Stimulated activated CD8-positive, alpha-beta memory T cell treated with anti-CD3 and anti-CD28 coated beads, Interleukin-12 subunit alpha, Interleukin-12 subunit beta, amount 100 ng/mL, for 1 hour (primary cell): ENCODE data around the gene POC1B.

Experiments
- DNase-seq: peaks from one replicate; pipeline ENCODE4 v3.0.0-alpha.2; 2020; ENCODE audit warnings: low read depth

POC1B gene

DNA sequence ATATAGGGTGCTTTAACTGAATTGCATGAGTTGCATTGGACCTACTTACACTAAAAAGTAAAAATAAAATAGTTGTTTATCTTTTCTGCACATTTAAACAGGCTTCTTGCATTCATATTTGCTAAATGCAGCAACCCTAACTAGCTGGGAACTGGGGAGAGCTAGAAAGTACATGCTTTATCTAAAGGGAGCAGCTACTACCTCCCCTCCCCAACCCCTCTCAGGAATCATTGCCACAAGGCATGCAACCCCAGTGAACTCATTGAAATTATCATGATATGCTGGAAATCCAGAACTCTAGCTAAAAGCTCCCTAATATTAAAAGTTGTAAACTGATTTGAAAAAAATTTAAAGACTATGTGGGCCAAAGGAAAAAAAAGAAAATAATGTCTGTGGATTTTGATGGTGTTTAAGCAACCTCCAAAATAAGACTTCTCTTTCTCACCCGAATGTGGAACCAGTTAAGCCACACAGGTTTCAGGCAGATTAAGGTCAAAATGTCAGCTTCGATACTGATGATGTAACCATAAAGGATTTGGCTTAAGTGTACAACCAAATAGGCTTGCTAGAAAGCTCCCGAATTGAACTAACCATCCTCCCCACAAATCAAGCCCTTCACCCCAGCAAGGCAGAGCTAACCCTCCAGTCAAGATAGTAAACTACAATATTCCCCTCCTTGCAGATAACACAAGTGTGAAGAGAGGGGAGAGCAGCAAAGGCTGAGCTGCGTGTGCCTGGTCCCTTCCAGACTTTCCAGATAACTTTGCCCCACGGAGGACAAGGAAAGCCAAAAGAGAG lies 13.8 kb upstream of the POC1B start:
- DNase-seq: no peak

GRCh38 chr12:89538897-89539296 lies 13.1 kb upstream of the POC1B start:
- no peak for DNase-seq

GRCh38 chr12:89537389-89537788 lies 11.5 kb upstream of the POC1B start:
- no peak for DNase-seq

DNA sequence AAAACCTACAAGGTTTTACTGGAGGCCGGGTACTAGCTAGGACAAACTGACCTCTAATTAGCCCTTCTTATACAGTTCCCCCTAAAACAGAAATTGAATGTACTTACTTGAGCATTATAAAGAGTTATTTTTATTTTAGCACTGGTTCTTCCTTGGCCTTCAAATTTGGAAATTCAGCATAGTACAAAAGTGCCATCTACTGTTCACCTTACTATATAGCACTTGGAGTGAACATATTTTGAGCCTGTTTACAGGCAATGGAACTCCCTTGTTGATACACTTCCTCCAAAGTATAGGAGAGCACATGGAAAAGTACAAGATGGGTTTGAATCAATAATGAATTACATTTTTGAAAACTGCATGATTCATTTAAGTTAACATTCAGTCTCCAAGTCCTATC lies 3.9 kb upstream of the POC1B start:
- DNase-seq: no peak

GRCh38 chr12:89528434-89528833 lies 2.6 kb upstream of the POC1B start:
- no peak for DNase-seq

DNA sequence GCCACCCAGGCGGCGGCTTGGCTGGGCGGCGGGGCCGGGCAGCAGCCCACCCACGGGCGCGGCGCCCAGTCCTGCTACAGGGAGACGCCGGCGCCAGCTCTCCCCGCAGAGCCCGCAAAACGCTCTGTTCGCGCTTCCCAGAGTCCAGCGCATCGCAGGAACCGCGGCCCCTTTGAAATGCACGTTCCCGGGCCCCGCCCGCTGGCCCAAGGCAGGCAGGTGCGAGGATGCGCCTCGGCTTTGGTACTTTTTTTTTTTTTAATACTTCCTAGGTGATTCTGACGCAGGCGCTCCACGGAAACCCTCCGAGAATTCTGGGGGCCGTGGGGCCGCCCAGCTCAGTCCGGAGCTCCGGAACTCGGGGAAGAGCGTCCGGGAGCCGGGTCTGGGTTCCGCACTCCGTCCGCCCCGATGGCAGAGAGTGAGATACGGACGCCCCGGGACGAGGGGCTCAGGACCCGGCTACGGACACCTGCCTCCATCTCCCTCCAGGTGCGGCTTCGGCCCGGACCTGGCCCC lies 483 bp downstream of the POC1B start:
- DNase-seq: no peak

- DNase-seq: peak; percentile 58
Measured at GRCh38 chr12:89524541-89525304, 1.1 kb downstream of the POC1B start, which contains the start of gene GALNT4. Gene GALNT4, minus strand, starts transcription at chr12:89524796. Its CDS starts 247 bp downstream, at chr12:89524549.

DNA sequence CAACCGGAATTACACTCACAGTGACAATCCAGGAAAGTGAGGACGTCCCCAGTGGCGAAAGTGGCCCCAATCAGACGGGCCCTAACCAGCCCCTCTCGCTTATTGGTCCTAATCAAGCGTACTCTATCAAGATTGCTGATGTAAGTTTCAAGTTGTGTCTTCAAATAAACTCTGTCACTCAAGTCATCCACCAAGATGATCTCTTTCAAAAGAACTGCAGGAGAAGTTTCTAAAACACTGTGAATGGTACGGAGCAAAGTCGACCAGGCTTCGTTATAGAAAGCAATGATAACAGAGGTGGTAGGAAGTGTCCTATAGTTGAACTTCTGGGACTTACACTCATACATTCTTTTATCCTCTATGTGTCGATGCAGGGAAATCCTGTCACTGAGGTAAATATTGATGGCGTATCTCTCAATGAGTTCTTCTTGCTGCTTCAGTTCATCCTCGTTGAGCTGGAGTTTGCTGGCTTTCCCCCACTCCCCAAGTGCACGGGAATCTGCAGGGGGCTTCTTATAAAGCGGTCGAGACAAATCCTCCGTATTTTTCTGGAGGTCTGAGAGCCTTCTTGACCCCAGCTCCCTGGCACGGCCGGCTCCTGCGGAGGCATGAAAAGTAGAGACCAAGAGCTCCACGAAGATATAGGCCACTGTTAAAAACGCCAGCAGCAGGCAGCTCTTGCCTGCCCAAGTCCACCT lies 1.9 kb downstream of the POC1B start:
- no peak for DNase-seq

- DNase-seq: no peak
Measured at GRCh38 chr12:89523393-89523792, 2.5 kb downstream of the POC1B start.

DNA sequence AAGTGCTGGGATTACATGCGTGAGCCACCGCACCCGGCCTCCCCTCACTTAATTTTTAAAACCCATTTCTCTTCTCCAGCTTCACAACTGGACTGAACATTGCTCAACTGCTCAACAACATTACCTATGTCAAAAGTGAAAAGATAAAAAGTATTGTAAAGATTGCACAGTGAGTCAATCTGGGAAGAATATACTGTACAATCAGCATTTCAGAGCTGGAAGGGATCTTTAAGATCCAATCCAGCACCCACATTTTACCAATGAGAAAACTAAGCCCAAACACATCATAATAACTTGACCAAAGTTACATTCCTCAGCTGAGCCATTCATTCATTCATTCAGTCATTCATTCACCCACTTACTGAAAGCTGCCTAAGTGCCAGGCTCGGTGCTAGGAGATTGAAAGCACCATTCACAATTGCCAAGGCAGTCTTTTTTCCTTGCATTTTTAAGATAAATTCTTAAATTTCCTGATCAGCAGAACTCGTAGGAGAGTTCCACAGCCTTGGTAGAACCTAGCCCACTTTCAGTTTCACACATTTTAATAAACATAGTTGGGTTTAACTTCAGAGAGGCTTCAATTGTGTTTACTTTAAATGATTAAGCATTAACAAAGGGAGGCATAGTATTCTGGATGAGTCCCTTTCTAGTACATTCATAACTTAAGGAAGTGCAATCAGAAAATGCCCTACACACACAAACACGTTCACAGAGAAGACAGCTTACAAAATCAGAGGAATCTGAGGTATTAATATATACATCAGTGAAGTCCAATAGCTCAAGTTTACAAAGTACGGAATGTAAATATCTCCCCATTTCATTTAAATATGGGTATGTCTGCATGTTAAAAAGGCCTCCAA lies 4.3 kb downstream of the POC1B start:
- no peak for DNase-seq

- no peak for DNase-seq
Measured at GRCh38 chr12:89517720-89518119, 8.1 kb downstream of the POC1B start.

- no peak for DNase-seq
Measured at GRCh38 chr12:89516633-89517032, 9.2 kb downstream of the POC1B start.

- DNase-seq: no peak
Measured at GRCh38 chr12:89514751-89515150, 11.1 kb downstream of the POC1B start.

- no peak for DNase-seq
Measured at GRCh38 chr12:89513544-89513943, 12.3 kb downstream of the POC1B start.

DNA sequence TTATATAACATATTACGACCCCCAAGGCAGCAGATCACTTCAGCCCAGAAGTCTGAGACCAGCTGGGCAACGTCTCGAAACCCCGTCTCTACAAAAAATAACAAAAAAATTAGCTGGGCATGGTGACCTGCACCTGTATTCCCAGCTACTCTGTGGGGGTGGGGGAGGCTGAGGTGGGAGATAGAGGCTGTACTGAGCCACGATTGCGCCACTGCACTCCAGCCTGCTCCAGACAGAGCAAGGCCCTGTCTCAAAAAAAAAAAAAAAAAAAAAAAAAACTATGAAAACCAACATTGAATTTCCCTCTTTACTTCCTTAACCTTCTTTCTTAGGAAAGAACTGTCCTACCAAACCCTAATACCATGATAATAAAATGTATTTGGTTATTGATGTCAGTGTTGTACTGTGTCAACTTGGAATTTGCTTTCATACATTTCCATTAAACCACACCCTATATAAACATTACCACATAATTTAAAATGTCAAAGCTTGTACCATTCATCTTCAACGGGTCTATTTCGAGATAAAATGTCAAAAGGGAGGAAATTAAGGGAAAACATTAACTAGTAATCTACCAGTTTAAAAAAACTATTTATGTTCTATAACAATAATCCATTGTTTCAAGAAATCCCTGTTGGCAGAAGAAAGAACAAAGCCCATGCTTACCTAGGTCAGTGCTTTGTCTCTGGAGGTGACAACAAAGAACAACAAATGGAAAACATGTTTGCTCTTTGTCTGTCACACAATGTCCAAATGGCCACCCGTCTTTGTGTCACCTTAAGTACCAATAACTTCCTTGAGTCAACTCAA lies 18.6 kb downstream of the POC1B start:
- no peak for DNase-seq

DNA sequence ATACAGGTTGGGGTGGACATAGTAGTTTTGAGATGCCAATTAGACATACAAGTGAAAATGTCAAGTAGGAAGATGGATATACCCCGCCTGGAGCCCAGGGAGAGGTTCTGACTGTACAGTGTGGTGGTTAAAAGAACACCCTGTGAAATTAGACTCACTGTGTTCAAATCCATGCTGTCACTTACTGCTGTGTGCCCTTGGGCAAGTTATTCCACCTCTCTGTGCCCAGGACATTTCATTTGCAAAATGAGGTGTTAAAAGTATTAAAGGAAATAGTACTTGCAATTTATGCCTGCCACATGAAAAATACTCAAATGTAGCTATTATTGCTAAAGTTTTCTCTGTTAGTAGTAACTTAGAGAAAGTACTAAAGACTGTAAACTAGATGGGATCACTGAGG lies 19.8 kb downstream of the POC1B start:
- DNase-seq: no peak

DNA sequence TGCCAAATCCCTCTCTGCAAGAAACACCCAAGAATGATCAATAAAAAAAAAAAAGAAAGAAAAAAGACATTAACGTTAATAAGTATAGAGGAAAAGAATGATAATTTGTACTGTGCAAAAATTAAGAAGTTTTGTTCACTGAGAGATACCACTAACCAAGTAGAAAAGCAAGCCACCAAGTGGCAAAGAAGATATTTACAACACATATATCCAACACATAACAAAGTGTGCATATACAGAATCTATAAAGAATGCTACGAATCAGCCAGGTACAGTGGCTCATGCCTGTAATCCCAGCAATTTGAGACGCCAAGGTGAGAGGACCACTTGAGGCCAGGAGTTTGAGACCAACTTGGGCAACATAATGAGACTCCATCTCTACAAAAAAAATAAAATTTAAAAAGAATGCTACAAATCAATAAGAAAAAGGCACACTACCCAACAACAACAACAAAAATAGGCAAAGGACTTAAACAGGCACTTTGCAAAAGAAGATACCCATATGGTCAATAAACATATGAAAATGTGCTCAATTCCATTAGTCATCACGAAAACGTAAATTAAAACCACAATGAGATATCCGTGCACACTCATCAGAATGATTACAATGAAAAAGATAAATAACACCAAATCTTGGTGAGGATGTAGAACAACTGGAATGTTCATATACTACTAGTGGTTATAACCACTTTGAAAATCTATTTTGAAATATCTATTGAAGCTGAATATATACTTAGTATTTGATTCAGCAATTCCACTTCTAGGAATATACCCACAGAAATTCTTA lies 21.1 kb downstream of the POC1B start:
- no peak for DNase-seq

DNA sequence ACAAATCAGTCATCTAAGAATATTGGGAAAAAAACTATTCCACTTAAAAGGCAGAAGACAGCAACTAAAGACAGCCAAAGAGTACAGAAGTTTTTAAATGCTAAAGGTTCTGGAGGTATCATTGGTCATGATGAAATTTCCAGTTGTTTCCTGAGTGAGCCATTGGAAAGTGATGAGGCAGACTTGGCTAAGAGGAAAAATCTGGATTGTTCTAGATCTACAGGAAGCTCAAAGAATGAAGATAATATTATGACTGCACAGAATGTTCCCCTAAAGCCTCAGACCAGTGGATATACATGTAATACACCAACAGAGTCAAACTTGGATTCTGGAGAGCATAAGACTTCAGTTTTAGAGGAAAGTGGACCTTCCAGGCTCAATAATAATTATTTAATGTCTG lies 24.1 kb downstream of the POC1B start:
- DNase-seq: no peak

DNA sequence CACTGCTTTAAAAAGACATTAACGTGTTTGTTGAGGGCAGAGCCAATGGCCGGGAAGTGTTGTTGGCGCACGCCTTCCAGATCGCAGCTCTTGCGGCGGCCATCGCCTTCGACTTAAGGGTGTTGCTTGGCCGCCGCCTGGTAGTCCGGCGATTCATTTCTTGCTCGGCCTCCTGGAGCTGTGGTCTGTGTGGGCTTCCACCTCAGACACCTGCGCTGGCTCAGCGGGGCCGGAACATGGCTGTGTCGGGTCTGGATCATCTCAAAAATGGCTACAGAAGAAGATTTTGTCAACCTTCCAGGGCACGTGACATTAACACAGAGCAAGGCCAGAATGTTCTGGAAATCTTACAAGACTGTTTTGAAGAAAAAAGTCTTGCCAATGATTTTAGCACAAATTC lies 26.0 kb downstream of the POC1B start:
- no peak for DNase-seq

GRCh38 chr12:89497467-89497866 lies 28.4 kb downstream of the POC1B start:
- no peak for DNase-seq
